SKM-1 (cell line): ENCODE results near the gene LRRC3.

Experiments
- DNase-seq: peaks from one replicate; lab custom pipeline; 2025; ENCODE audit not compliant: unreplicated experiment; lab: John Stamatoyannopoulos, UW

The LRRC3 gene

DNA sequence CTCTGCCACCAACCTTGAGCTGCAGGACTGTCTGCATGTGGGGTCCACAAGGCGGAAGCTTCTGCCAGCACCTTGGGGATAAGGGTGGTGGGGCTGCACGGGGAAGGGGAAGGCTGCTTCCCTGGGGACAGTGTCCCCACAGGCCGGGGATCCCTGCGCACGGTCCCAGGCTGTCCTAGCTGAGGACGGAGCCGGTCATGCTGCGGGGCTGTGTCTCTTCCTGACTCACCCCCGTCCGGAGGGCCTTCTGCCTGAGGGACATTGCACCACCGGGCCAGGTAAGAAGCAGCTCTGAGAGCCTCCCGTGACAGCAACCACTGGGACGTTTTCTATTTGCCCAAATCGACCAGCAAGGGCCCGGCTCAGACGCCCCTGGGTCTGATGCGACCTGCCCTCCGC is 54.8 kb downstream of the LRRC3 start:
- no peak for DNase-seq

DNA sequence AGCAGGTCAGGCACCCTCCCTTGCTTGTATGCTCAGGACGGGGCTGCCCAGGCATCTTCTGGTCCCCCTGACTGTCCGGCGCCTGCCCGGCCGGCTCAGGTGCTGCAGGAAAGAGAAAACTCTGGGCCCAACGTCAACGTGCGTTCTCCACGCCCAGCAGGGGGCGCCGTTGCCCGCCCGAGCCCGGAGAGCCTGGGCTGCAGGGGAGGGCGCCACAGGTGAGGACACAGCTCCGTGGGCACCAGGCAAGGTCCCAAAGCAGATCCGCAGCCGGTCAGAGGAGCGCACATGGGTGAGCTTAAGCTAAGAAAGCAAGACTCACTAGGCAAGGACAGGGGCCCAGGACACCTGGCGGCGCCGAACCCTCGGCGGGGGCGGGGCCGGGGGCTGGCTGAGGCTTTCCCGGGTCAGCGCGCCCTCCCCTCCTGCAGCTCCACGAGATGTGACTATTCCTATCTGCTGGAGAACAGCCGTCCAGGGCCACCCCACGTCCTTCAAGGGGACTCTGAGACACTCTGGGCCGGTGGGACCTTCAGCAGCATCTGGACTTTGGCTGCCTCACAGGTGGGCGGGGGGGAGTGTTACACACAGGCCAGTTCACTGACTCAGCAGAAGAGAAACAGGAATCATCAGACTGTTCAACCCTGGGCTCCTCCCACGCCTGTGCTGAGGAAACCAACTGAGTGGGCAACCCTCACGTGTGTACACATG is 55.4 kb downstream of the LRRC3 start:
- DNase-seq, result peak; percentile 51

DNA sequence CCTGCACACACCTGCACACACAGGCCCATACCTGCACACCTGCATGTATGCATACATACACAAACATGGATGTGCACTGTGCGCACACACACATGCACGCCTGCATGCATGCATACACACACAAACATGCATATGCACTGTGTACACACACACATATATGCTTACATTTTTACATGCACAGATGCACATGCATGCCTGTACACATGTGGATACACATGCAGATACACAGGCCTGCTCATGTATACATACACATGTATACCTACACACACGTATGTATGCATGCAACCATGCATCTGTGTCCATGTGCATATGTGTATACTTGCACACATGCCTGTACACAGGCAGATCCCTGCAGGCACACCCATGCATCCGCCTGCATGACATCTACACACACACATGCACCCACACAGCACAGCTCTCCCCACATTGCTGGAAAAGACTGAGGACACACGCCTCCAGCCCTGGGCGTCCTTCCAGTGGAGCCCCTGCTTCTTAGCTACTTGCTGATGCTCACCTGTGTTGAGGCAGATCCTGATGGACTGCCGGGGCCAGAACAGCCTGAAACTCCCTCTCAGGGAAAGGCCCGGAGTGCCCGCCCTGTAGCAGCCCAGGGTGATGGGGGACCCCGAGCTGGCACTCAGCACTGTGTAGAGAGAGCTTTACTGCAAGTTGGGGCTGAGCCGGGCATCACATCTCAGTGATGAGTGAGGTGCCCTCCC is 56.1 kb downstream of the LRRC3 start:
- DNase-seq, result no peak
